Measurements from ENCODE around the gene EYS. TPM values are rescaled to one million over a fixed set of nuclear protein-coding genes. Genes with fewer than 3 reads are reported as not detected.

EYS gene
- total RNA-seq, 1 experiment from 2014 or later: not detected

GRCh38 chr6:65637289-65638046, 69.6 kb downstream of the EYS start:
- H3K9ac ChIP-seq (ENCODE audit: low read length): no peak overlapping the region
- H3K4me3 ChIP-seq (replicated peaks in 1 of 2; ENCODE audit: low read depth in 1 of 2, low read length in 2 of 2): no peak overlapping the region
- ChIA-PET CTCF (no interaction called here), RAD21 (ENCODE audit: low non-redundant PET in 1 of 2, low total read pairs in 2 of 2, uncharacterized antibody in 2 of 2, unreplicated experiment in 2 of 2) (no interaction called here), POLR2A (no interaction called here)
- intact Hi-C loops (cut with micrococcal nuclease): no loop called here
- no peaks in the 10 kb centered on the region for H4K20me1 ChIP-seq (ENCODE audit: insufficient read depth)
- no peak for ATAC-seq
- no peak for TF ChIP-seq POLR2AphosphoS5 (IDR thresholded peaks at IDR 0.05; ENCODE audit: low read depth, low read length)
- no peak for TF ChIP-seq YY1 (IDR thresholded peaks at IDR 0.05; ENCODE audit: extremely low read depth, insufficient replicate concordance, low read depth, low read length)
- TF ChIP-seq ZBTB33 (IDR thresholded peaks at IDR 0.05; ENCODE audit: extremely low read depth, insufficient replicate concordance, low read length): no peak
- no peak for TF ChIP-seq RAD21 (IDR thresholded peaks at IDR 0.05; ENCODE audit: low read depth)
- TF ChIP-seq EZH2phosphoT487 (IDR thresholded peaks at IDR 0.05; ENCODE audit: borderline replicate concordance): no peak
- TF ChIP-seq ZNF274 (IDR thresholded peaks at IDR 0.05; ENCODE audit: low read depth, low read length): no peak
- no peak for TF ChIP-seq ELF1 (IDR thresholded peaks at IDR 0.05; ENCODE audit: borderline replicate concordance, low read depth)
- TF ChIP-seq MAX (IDR thresholded peaks at IDR 0.05): no peak
- no peak for TF ChIP-seq SIN3A (IDR thresholded peaks at IDR 0.05; ENCODE audit: low read depth)
- no peak for TF ChIP-seq ATF3 (IDR thresholded peaks at IDR 0.05)
- TF ChIP-seq ZFX (IDR thresholded peaks at IDR 0.05): no peak
- no peak for TF ChIP-seq SRF (IDR thresholded peaks at IDR 0.05; ENCODE audit: low read depth)
- no peak for TF ChIP-seq CEBPB (IDR thresholded peaks at IDR 0.05; ENCODE audit: low read depth)
- no peaks in the 10 kb centered on the region for H3K79me2 ChIP-seq (ENCODE audit: insufficient read depth, low read length)
- H3K4me2 ChIP-seq (ENCODE audit: low read length): no peak overlapping the region
- H3K36me3 ChIP-seq (ENCODE audit: control insufficient read depth in 1 of 2, insufficient read depth in 2 of 2, low read length in 2 of 2): no peaks in the 10 kb centered on the region
- H2AFZ ChIP-seq (ENCODE audit: low read depth, low read length, poor library complexity, severe bottlenecking): no peak overlapping the region
- DNase-seq (ENCODE audit: low read depth, low spot score): no peak
- H3K27me3 ChIP-seq (ENCODE audit: insufficient read depth, low read length): no peaks in the 10 kb centered on the region
- H3K27ac ChIP-seq (ENCODE audit: low read depth, low read length): no peak overlapping the region
- no TSS peak for BruUV-seq (replicated peaks)
- H3K4me1 ChIP-seq (ENCODE audit: control insufficient read depth in 1 of 2, insufficient read depth in 2 of 2, low read length in 2 of 2): no peaks in the 10 kb centered on the region
- H3K9me3 ChIP-seq (ENCODE audit: control insufficient read depth in 1 of 2, insufficient read depth in 1 of 2, low read depth in 1 of 2, low read length in 2 of 2): peaks cover 0 to 21% of the 10 kb centered on the region in 2 experiments; a peak in 2 of 4 replicates
- H3K9me2 ChIP-seq (ENCODE audit: insufficient read depth): no peaks in the 10 kb centered on the region
